Transverse colon (tissue), 4 donors: ENCODE results near the gene SDK1. TPM values are rescaled to one million over a fixed set of nuclear protein-coding genes. Genes with fewer than 3 reads are reported as not detected.

Source experiments
- DNase-seq: peaks from one replicate; pipeline ENCODE4 v3.0.0-alpha.2; 2019
- H3K27ac ChIP-seq, 4 donors: fragments of 200-600 bp; sonication (generic); 2 replicates each; pipeline ENCODE4 v1.5.1; 2016 to 2018; ENCODE audit warnings: inconsistent platforms in 4 of 4
- H3K27me3 ChIP-seq: fragments of 200-600 bp; sonication (generic); 2 replicates; pipeline ENCODE4 v1.5.1; 2017; ENCODE audit warnings: inconsistent platforms
- H3K36me3 ChIP-seq, 4 donors: fragments of 200-600 bp; sonication (generic); 2 replicates each; pipeline ENCODE4 v1.5.1; 2017 to 2019; ENCODE audit warnings: inconsistent platforms in 4 of 4
- H3K4me1 ChIP-seq, 4 donors: fragments of 200-600 bp; sonication (generic); 2 replicates each; pipeline ENCODE4 v1.5.1; 2017 to 2020; ENCODE audit warnings: inconsistent platforms in 4 of 4
- H3K4me3 ChIP-seq, 4 donors: fragments of 200-600 bp; sonication (generic); 1 replicate in 1 of 4; 2 replicates in 3 of 4; pipeline versions ENCODE4 v1.5.1 to v1.6.1; 2017 to 2019; ENCODE audit warnings: inconsistent platforms in 4 of 4
- H3K9me3 ChIP-seq, 2 donors: fragments of 200-600 bp; sonication (generic); 2 replicates each; pipeline ENCODE4 v1.5.1; 2017 to 2019; ENCODE audit warnings: inconsistent platforms in 2 of 2
- CTCF ChIP-seq, 5 experiments: fragments of 200-600 bp in 3 of 5; fragments of 450-650 bp in 2 of 5; sonication (generic) in 3 of 5; IDR thresholded peaks; 1 replicate in 2 of 5; 2 replicates in 3 of 5; pipeline ENCODE4 v1.5.1; 2016 to 2017; ENCODE audit warnings: antibody characterized with exemption in 5 of 5, inconsistent platforms in 3 of 5, mild to moderate bottlenecking in 2 of 5, moderate library complexity in 1 of 5
- EP300 ChIP-seq: sonication (generic); formaldehyde crosslinking; IDR thresholded peaks from one replicate; pipeline ENCODE4 v1.6.1; 2017; ENCODE audit warnings: antibody characterized with exemption, low read depth
- POLR2A ChIP-seq: fragments of 450-650 bp; IDR thresholded peaks from one replicate; pipeline ENCODE4 v1.6.1; 2016; ENCODE audit warnings: antibody characterized with exemption, mild to moderate bottlenecking, moderate library complexity
- POLR2AphosphoS5 ChIP-seq, 3 donors: sonication (generic); formaldehyde crosslinking; IDR thresholded peaks; one replicate each; pipeline ENCODE4 v1.6.1; 2016; ENCODE audit warnings: antibody characterized with exemption in 3 of 3
- WGBS, 2 donors: methylation state at CpG; one replicate each; pipeline ENCODE4 v1.1.5; 2018; ENCODE audit warnings: low coverage in 1 of 2; 5-methylcytosine and 5-hydroxymethylcytosine counted together
- in situ Hi-C, 4 donors: fragments of 200-750 bp; cut with MboI; loops; one replicate each; pipeline versions ENCODE4 v1.15.0 to v1.15.1; 2017; ENCODE audit warnings: low sequenced_read_pairs in 3 of 4, low pct_ligation_motif_present in 1 of 4, low pct_unique_long_range_greater_than_20kb in 1 of 4
- intact Hi-C: fragments of 100-400 bp; cut with DNase I; formaldehyde crosslinking; loops from one replicate; pipeline ENCODE4 v1.15.1; 2023; ENCODE audit warnings: low total_unique reads
- total RNA-seq, 4 donors: library from RNA; depleted of rRNA; stranded (reverse); fragments of >200 nt; gene quantifications; one replicate each; pipeline ENCODE4 v1.1.0, GENCODE V29; 2016

Gene SDK1
- total RNA-seq, 4 donors from 2014 or later: 4.0 to 8.6 (median 5.4) TPM

- in situ Hi-C loops: no loop called here
- 80 to 87% methylated on average over 5 to 6 of the region's 6 CpGs for WGBS, 2 donors
- Histone ChIP-seq H3K27ac (no peak overlapping the region), H3K9me3 (no peaks in the 10 kb centered on the region), H3K4me3 (no peak overlapping the region), H3K36me3 (no peaks in the 10 kb centered on the region), H3K4me1 (no peaks in the 10 kb centered on the region), H3K27me3 (no peaks in the 10 kb centered on the region)
- no peak for DNase-seq
- TF ChIP-seq CTCF (IDR thresholded peaks at IDR 0.05) (no peak), EP300 (no peak), POLR2A (no peak), POLR2AphosphoS5 (IDR thresholded peaks at IDR 0.05) (no peak)
- intact Hi-C loops: no loop called here
Measured at GRCh38 chr7:3953133-3953532, 652.1 kb downstream of the SDK1 start.

- H3K27me3 ChIP-seq: no peaks in the 10 kb centered on the region
- DNase-seq: no peak
Measured at GRCh38 chr7:3953946-3954345, 652.9 kb downstream of the SDK1 start.

GRCh38 chr7:3955026-3955425 is 654.0 kb downstream of the SDK1 start:
- DNase-seq: no peak
- Histone ChIP-seq H3K36me3 (no peaks in the 10 kb centered on the region), H3K27ac (no peak overlapping the region), H3K4me1 (no peaks in the 10 kb centered on the region), H3K4me3 (no peak overlapping the region), H3K9me3 (no peaks in the 10 kb centered on the region), H3K27me3 (no peaks in the 10 kb centered on the region)
- intact Hi-C loops: no loop called here
- in situ Hi-C loops: no loop called here
- TF ChIP-seq CTCF (IDR thresholded peaks at IDR 0.05) (no peak), EP300 (no peak), POLR2AphosphoS5 (IDR thresholded peaks at IDR 0.05) (no peak), POLR2A (no peak)
- WGBS, 2 donors: 88% methylated on average over 3 to 11 of the region's 11 CpGs

More at GRCh38 chr7:3953946-3954345, 652.9 kb downstream of the SDK1 start:
- in situ Hi-C loops: no loop called here
- no peaks in the 10 kb centered on the region for H3K9me3 ChIP-seq
- no peaks in the 10 kb centered on the region for H3K36me3 ChIP-seq
- no peaks in the 10 kb centered on the region for H3K4me1 ChIP-seq
- TF ChIP-seq POLR2A: no peak
- no peak for TF ChIP-seq CTCF (IDR thresholded peaks at IDR 0.05)
- no peak for TF ChIP-seq EP300
- no peak for TF ChIP-seq POLR2AphosphoS5 (IDR thresholded peaks at IDR 0.05)
- intact Hi-C loops: no loop called here
- H3K4me3 ChIP-seq: no peak overlapping the region
- WGBS, 2 donors: 82 to 100% methylated on average over 2 to 7 of the region's 7 CpGs
- no peak overlapping the region for H3K27ac ChIP-seq

GRCh38 chr7:3955751-3956696 is 655.0 kb downstream of the SDK1 start:
- 45 to 47% methylated on average over 3 to 14 of the region's 14 CpGs for WGBS, 2 donors
- DNase-seq: peak; percentile 14
- in situ Hi-C loops: no loop called here
- Histone ChIP-seq H3K36me3 (no peaks in the 10 kb centered on the region), H3K9me3 (no peaks in the 10 kb centered on the region), H3K4me1 (no peaks in the 10 kb centered on the region), H3K27me3 (no peaks in the 10 kb centered on the region), H3K27ac (no peak overlapping the region), H3K4me3 (no peak overlapping the region)
- intact Hi-C loops: no loop called here
- TF ChIP-seq POLR2AphosphoS5 (IDR thresholded peaks at IDR 0.05) (no peak), CTCF (IDR thresholded peaks at IDR 0.05) (no peak), POLR2A (no peak), EP300 (no peak)
